ENCODE data around the gene CDC14A.

CDC14A gene

GRCh38 chr1:100391675-100392074 is 39.4 kb downstream of the CDC14A start:
- no peak overlapping the region for H3K9ac ChIP-seq
- H2AFZ ChIP-seq (ENCODE audit: low read depth) = no peak overlapping the region
- H3K4me2 ChIP-seq = no peak overlapping the region
- no peaks in the 10 kb centered on the region for H4K20me1 ChIP-seq (ENCODE audit: insufficient read depth)
- no peaks in the 10 kb centered on the region for H3K79me2 ChIP-seq (ENCODE audit: insufficient read depth, low read depth)
- H3K27me3 ChIP-seq (ENCODE audit: insufficient read depth, low read depth) = no peaks in the 10 kb centered on the region
- no peak overlapping the region for H3K27ac ChIP-seq
- H3K4me3 ChIP-seq (IDR thresholded peaks at IDR 0.05; ENCODE audit: insufficient read depth, low read depth, low read length) = no peak overlapping the region
- TF ChIP-seq CTCF (conservative IDR thresholded peaks at IDR 0.05; ENCODE audit: low read depth, low read length) = no peak
- no peaks in the 10 kb centered on the region for H3K36me3 ChIP-seq (ENCODE audit: insufficient read depth)
- peaks cover 36% of the 10 kb centered on the region for H3K4me1 ChIP-seq (ENCODE audit: low read depth, poor library complexity, severe bottlenecking)

GRCh38 chr1:100392756-100393155 is 40.5 kb downstream of the CDC14A start:
- H3K4me3 ChIP-seq (IDR thresholded peaks at IDR 0.05; ENCODE audit: insufficient read depth, low read depth, low read length) = no peak overlapping the region
- no peak overlapping the region for H3K27ac ChIP-seq
- no peaks in the 10 kb centered on the region for H4K20me1 ChIP-seq (ENCODE audit: insufficient read depth)
- no peak for TF ChIP-seq CTCF (conservative IDR thresholded peaks at IDR 0.05; ENCODE audit: low read depth, low read length)
- H3K9ac ChIP-seq = no peak overlapping the region
- no peak overlapping the region for H3K4me2 ChIP-seq
- H3K36me3 ChIP-seq (ENCODE audit: insufficient read depth) = no peaks in the 10 kb centered on the region
- H3K27me3 ChIP-seq (ENCODE audit: insufficient read depth, low read depth) = no peaks in the 10 kb centered on the region
- H3K79me2 ChIP-seq (ENCODE audit: insufficient read depth, low read depth) = no peaks in the 10 kb centered on the region
- peaks cover 31% of the 10 kb centered on the region for H3K4me1 ChIP-seq (ENCODE audit: low read depth, poor library complexity, severe bottlenecking)
- no peak overlapping the region for H2AFZ ChIP-seq (ENCODE audit: low read depth)

- Histone ChIP-seq H3K4me2 (no peak overlapping the region), H3K4me1 (ENCODE audit: low read depth, poor library complexity, severe bottlenecking) (peaks cover 30% of the 10 kb centered on the region), H3K27ac (no peak overlapping the region), H3K79me2 (ENCODE audit: insufficient read depth, low read depth) (no peaks in the 10 kb centered on the region), H3K9ac (no peak overlapping the region), H2AFZ (ENCODE audit: low read depth) (no peak overlapping the region), H4K20me1 (ENCODE audit: insufficient read depth) (no peaks in the 10 kb centered on the region), H3K36me3 (ENCODE audit: insufficient read depth) (no peaks in the 10 kb centered on the region), H3K4me3 (IDR thresholded peaks at IDR 0.05; ENCODE audit: insufficient read depth, low read depth, low read length) (no peak overlapping the region), H3K27me3 (ENCODE audit: insufficient read depth, low read depth) (no peaks in the 10 kb centered on the region)
- TF ChIP-seq CTCF (conservative IDR thresholded peaks at IDR 0.05; ENCODE audit: low read depth, low read length) = no peak
These were observed 42.0 kb downstream of the CDC14A start for GRCh38 chr1:100394285-100394684.

GRCh38 chr1:100395913-100396312 is 43.6 kb downstream of the CDC14A start:
- Histone ChIP-seq H2AFZ (ENCODE audit: low read depth) (no peak overlapping the region), H3K4me3 (IDR thresholded peaks at IDR 0.05; ENCODE audit: insufficient read depth, low read depth, low read length) (no peak overlapping the region), H3K79me2 (ENCODE audit: insufficient read depth, low read depth) (no peaks in the 10 kb centered on the region), H3K9ac (no peak overlapping the region), H3K36me3 (ENCODE audit: insufficient read depth) (no peaks in the 10 kb centered on the region), H4K20me1 (ENCODE audit: insufficient read depth) (no peaks in the 10 kb centered on the region), H3K27ac (no peak overlapping the region), H3K4me1 (ENCODE audit: low read depth, poor library complexity, severe bottlenecking) (peaks cover 13% of the 10 kb centered on the region), H3K4me2 (no peak overlapping the region), H3K27me3 (ENCODE audit: insufficient read depth, low read depth) (no peaks in the 10 kb centered on the region)
- TF ChIP-seq CTCF (conservative IDR thresholded peaks at IDR 0.05; ENCODE audit: low read depth, low read length) = no peak
